Thyroid gland (tissue), 4 donors: ENCODE data around the gene TCIRG1.

Experiments
- CTCF ChIP-seq, 6 experiments: fragments of 200-600 bp in 3 of 6; fragments of 450-650 bp in 3 of 6; sonication (generic) in 3 of 6; IDR thresholded peaks; one replicate each; pipeline ENCODE4 v1.5.1; 2016 to 2019; ENCODE audit warnings: antibody characterized with exemption in 6 of 6, mild to moderate bottlenecking in 2 of 6, inconsistent platforms in 1 of 6, moderate library complexity in 1 of 6
- POLR2A ChIP-seq, 2 donors: fragments of 450-650 bp; IDR thresholded peaks; one replicate each; pipeline ENCODE4 v1.6.1; 2017; ENCODE audit warnings: antibody characterized with exemption in 2 of 2, mild to moderate bottlenecking in 2 of 2, moderate library complexity in 1 of 2

GRCh38 chr11:68083517-68083916 lies 44.7 kb downstream of the TCIRG1 start:
- TF ChIP-seq POLR2A (IDR thresholded peaks at IDR 0.05) = no peak
- TF ChIP-seq CTCF (IDR thresholded peaks at IDR 0.05) = no peak
